Fibroblast of pulmonary artery (primary cell): ENCODE results near the gene RIC1.
"Not testable (repeated sequence)": the region's sequence is repeated elsewhere in the genome, so short reads cannot be mapped to it uniquely, and the experiment has no call there.

Experiments used
- DNase-seq: peaks from one replicate; pipeline ENCODE4 v3.0.0-alpha.2; 2010; ENCODE audit warnings: low read depth
- H3K4me3 ChIP-seq: replicated peaks from 2 replicates; pipeline ENCODE4 v1.5.1; 2011; ENCODE audit warnings: low read depth, mild to moderate bottlenecking, control low read depth, low read length, moderate library complexity
- CTCF ChIP-seq: IDR thresholded peaks from 2 replicates; pipeline ENCODE4 v1.5.1; 2011; ENCODE audit warnings: mild to moderate bottlenecking, control low read depth, low read length, inconsistent platforms; ENCODE audit errors: missing control alignments

RIC1 gene

GRCh38 chr9:5798581-5798980, 169.7 kb downstream of the RIC1 start:
- no peak for DNase-seq
- TF ChIP-seq CTCF = no peak
- H3K4me3 ChIP-seq = no peak overlapping the region

GRCh38 chr9:5799314-5799713, 170.4 kb downstream of the RIC1 start:
- TF ChIP-seq CTCF = peak; percentile 96
- no peak overlapping the region for H3K4me3 ChIP-seq

GRCh38 chr9:5800378-5800777, 171.5 kb downstream of the RIC1 start:
- DNase-seq, H3K4me3 ChIP-seq: not testable (repeated sequence)

More at GRCh38 chr9:5799314-5799713, 170.4 kb downstream of the RIC1 start:
- DNase-seq = peak; percentile 76

- no peak for DNase-seq
- H3K4me3 ChIP-seq = no peak overlapping the region
- TF ChIP-seq CTCF = no peak
Observed at GRCh38 chr9:5800969-5801738, 172.2 kb downstream of the RIC1 start.

- no peak for DNase-seq
- TF ChIP-seq CTCF = no peak
- H3K4me3 ChIP-seq = no peak overlapping the region
Observed at GRCh38 chr9:5801739-5802113, 172.8 kb downstream of the RIC1 start.

- no peak overlapping the region for H3K4me3 ChIP-seq
- TF ChIP-seq CTCF = no peak
- no peak for DNase-seq
Observed at GRCh38 chr9:5805478-5805877, 176.6 kb downstream of the RIC1 start.

GRCh38 chr9:5811751-5812150, 182.8 kb downstream of the RIC1 start:
- no peak overlapping the region for H3K4me3 ChIP-seq
- no peak for DNase-seq
- no peak for TF ChIP-seq CTCF
